HCT116 (cell line): ENCODE results near the gene ATP4A. TPM values are rescaled to one million over a fixed set of nuclear protein-coding genes. Genes with fewer than 3 reads are reported as not detected.

ENCODE experiments used
- ATAC-seq: fragments of 200-7000 bp; cut with Tn5 transposase; 2 replicates; pipeline ENCODE4 v1.9.1; 2020; ENCODE audit warnings: mild to moderate bottlenecking, moderate library complexity
- BruUV-seq: library from RNA; stranded (reverse); fragments of 400-500 nt; replicated peaks from 2 replicates; lab custom pipeline; 2021; lab: Mats Ljungman, UMichigan
- CTCF ChIA-PET: fragments of 300-600 bp; sonication (Branson Sonifier 250); formaldehyde crosslinking; loops from one replicate; lab custom pipeline; 2021; ENCODE audit warnings: antibody characterized with exemption; lab: Charles Lee
- POLR2A ChIA-PET: fragments of 300-600, 350-600 bp; sonication (Branson Sonifier 250); formaldehyde crosslinking; loops from one replicate; lab custom pipeline; 2021; ENCODE audit warnings: antibody characterized with exemption; lab: Charles Lee
- RAD21 ChIA-PET, 2 experiments: fragments of 300-600 bp; sonication (Branson Sonifier 250); formaldehyde crosslinking; loops; one replicate each; lab custom pipeline; 2023; ENCODE audit warnings: low total read pairs in 2 of 2; ENCODE audit not compliant: uncharacterized antibody in 2 of 2, unreplicated experiment in 2 of 2, low non-redundant PET in 1 of 2; lab: Charles Lee
- DNase-seq: peaks from one replicate; pipeline ENCODE4 v3.0.0-alpha.2; 2010; ENCODE audit warnings: low read depth, low spot score
- H2AFZ ChIP-seq: fragments of 200-600 bp; shearing (Covaris generic), sonication (generic); 2 replicates; pipeline ENCODE4 v1.6.1; 2017; ENCODE audit warnings: low read depth, mixed run types, mixed read lengths, antibody characterized with exemption, low read length; ENCODE audit not compliant: poor library complexity, severe bottlenecking
- H3K27ac ChIP-seq: 2 replicates; pipeline ENCODE4 v1.5.1; 2012; ENCODE audit warnings: low read depth, low read length
- H3K27me3 ChIP-seq: fragments of 200-600 bp; sonication (generic); 2 replicates; pipeline ENCODE4 v1.6.1; 2016; ENCODE audit warnings: mixed run types, low read length, mixed read lengths; ENCODE audit not compliant: insufficient read depth
- H3K36me3 ChIP-seq, 2 experiments: fragments of 200-500 bp in 1 of 2; fragments of 200-600 bp in 1 of 2; sonication (Bioruptor generic) in 1 of 2; sonication (generic) in 1 of 2; 2 replicates each; pipeline versions ENCODE4 v1.5.1 to v1.6.1; 2014 to 2016; ENCODE audit warnings: low read length in 2 of 2, inconsistent platforms in 1 of 2, mixed read lengths in 1 of 2, mixed run types in 1 of 2; ENCODE audit not compliant: insufficient read depth in 2 of 2, control insufficient read depth in 1 of 2
- H3K4me1 ChIP-seq, 2 experiments: fragments of 200-600 bp in 1 of 2; sonication (generic) in 1 of 2; 2 replicates each; pipeline versions ENCODE4 v1.5.1 to v1.6.1; 2012 to 2017; ENCODE audit warnings: low read length in 2 of 2, inconsistent platforms in 1 of 2, mild to moderate bottlenecking in 1 of 2, mixed read lengths in 1 of 2, mixed run types in 1 of 2, moderate library complexity in 1 of 2; ENCODE audit not compliant: insufficient read depth in 2 of 2, control insufficient read depth in 1 of 2
- H3K4me2 ChIP-seq: fragments of 200-600 bp; sonication (generic); 2 replicates; pipeline ENCODE4 v1.6.1; 2017; ENCODE audit warnings: mixed run types, low read length, mixed read lengths
- H3K4me3 ChIP-seq, 2 experiments: fragments of 200-600 bp in 1 of 2; sonication (generic) in 1 of 2; replicated peaks in 1 of 2; 2 replicates each; pipeline ENCODE4 v1.5.1; 2011 to 2016; ENCODE audit warnings: low read length in 2 of 2, control low read depth in 1 of 2, low read depth in 1 of 2, mild to moderate bottlenecking in 1 of 2, mixed read lengths in 1 of 2, mixed run types in 1 of 2
- H3K79me2 ChIP-seq: fragments of 200-600 bp; sonication (generic); 2 replicates; pipeline ENCODE4 v1.6.1; 2017; ENCODE audit warnings: mild to moderate bottlenecking, mixed run types, low read length, moderate library complexity, mixed read lengths; ENCODE audit not compliant: insufficient read depth
- H3K9ac ChIP-seq: fragments of 200-600 bp; sonication (generic); 2 replicates; pipeline ENCODE4 v1.6.1; 2016; ENCODE audit warnings: low read length, mixed read lengths
- H3K9me2 ChIP-seq: fragments of 200-600 bp; sonication (generic), shearing (Covaris generic); 2 replicates; pipeline ENCODE4 v1.6.1; 2017; ENCODE audit warnings: mixed run types, mild to moderate bottlenecking, moderate library complexity; ENCODE audit not compliant: insufficient read depth
- H3K9me3 ChIP-seq, 2 experiments: fragments of 200-500 bp in 1 of 2; fragments of 200-600 bp in 1 of 2; sonication (Bioruptor generic) in 1 of 2; sonication (generic) in 1 of 2; 2 replicates each; pipeline ENCODE4 v1.6.1; 2014 to 2017; ENCODE audit warnings: low read length in 2 of 2, mixed read lengths in 2 of 2, inconsistent platforms in 1 of 2, low read depth in 1 of 2, mild to moderate bottlenecking in 1 of 2, mixed run types in 1 of 2, moderate library complexity in 1 of 2; ENCODE audit not compliant: control insufficient read depth in 1 of 2, insufficient read depth in 1 of 2
- H4K20me1 ChIP-seq: fragments of 200-600 bp; sonication (generic), shearing (Covaris generic); 2 replicates; pipeline ENCODE4 v1.6.1; 2017; ENCODE audit warnings: mixed run types, mild to moderate bottlenecking, moderate library complexity; ENCODE audit not compliant: insufficient read depth
- ATF3 ChIP-seq: IDR thresholded peaks from 2 replicates; pipeline ENCODE4 v1.6.1; 2012
- CEBPB ChIP-seq: IDR thresholded peaks from 2 replicates; pipeline ENCODE4 v1.6.1; 2012; ENCODE audit warnings: low read depth
- CTCF ChIP-seq, 3 experiments: fragments of 200-600 bp in 1 of 3; sonication (generic) in 1 of 3; IDR thresholded peaks in 2 of 3; conservative IDR thresholded peaks in 1 of 3; 2 replicates each; pipeline ENCODE4 v1.5.1; 2012 to 2017; ENCODE audit warnings: low read depth in 2 of 3, low read length in 2 of 3, antibody characterized with exemption in 1 of 3, borderline replicate concordance in 1 of 3, control low read depth in 1 of 3, mild to moderate bottlenecking in 1 of 3, mixed read lengths in 1 of 3, mixed run types in 1 of 3, moderate library complexity in 1 of 3; ENCODE audit not compliant: insufficient read depth in 1 of 3
- ELF1 ChIP-seq: IDR thresholded peaks from 2 replicates; pipeline ENCODE4 v1.6.1; 2012; ENCODE audit warnings: low read depth, borderline replicate concordance
- EZH2 ChIP-seq: fragments of 200-600 bp; sonication (generic); IDR thresholded peaks from 2 replicates; pipeline ENCODE4 v1.6.1; 2017; ENCODE audit warnings: antibody characterized with exemption, mixed run types
- EZH2phosphoT487 ChIP-seq: fragments of 200-600 bp; IDR thresholded peaks from 2 replicates; pipeline ENCODE4 v1.6.1; 2018; ENCODE audit warnings: antibody characterized with exemption, borderline replicate concordance
- JUND ChIP-seq: IDR thresholded peaks from 2 replicates; pipeline ENCODE4 v1.6.1; 2012
- MAX ChIP-seq: IDR thresholded peaks from 2 replicates; pipeline ENCODE4 v1.6.1; 2012
- POLR2AphosphoS5 ChIP-seq: IDR thresholded peaks from 2 replicates; pipeline ENCODE4 v1.6.1; 2011; ENCODE audit warnings: mild to moderate bottlenecking, low read depth, low read length, moderate library complexity
- SIN3A ChIP-seq: IDR thresholded peaks from 2 replicates; pipeline ENCODE4 v1.6.1; 2012; ENCODE audit warnings: low read depth
- SP1 ChIP-seq: IDR thresholded peaks from 2 replicates; pipeline ENCODE4 v1.6.1; 2012; ENCODE audit warnings: low read depth
- SRF ChIP-seq: IDR thresholded peaks from 2 replicates; pipeline ENCODE4 v1.6.1; 2012; ENCODE audit warnings: low read depth
- TCF7L2 ChIP-seq: IDR thresholded peaks from 2 replicates; pipeline ENCODE4 v1.7.0; 2011; ENCODE audit warnings: borderline replicate concordance, inconsistent platforms; ENCODE audit not compliant: insufficient read depth, insufficient read length; ENCODE audit errors: extremely low read depth
- YY1 ChIP-seq: IDR thresholded peaks from 2 replicates; pipeline ENCODE4 v1.6.1; 2011; ENCODE audit warnings: low read length, low read depth, moderate library complexity, mild to moderate bottlenecking; ENCODE audit not compliant: insufficient replicate concordance; ENCODE audit errors: extremely low read depth
- ZFX ChIP-seq: fragments of 450-650 bp; IDR thresholded peaks from 2 replicates; pipeline ENCODE4 v1.6.1; 2017
- ZNF274 ChIP-seq: fragments of 200-500 bp; sonication (Bioruptor generic); IDR thresholded peaks from 2 replicates; pipeline ENCODE4 v1.6.1; 2014; ENCODE audit warnings: mild to moderate bottlenecking, low read depth, low read length, inconsistent platforms
- intact Hi-C: fragments of 100-400 bp; cut with micrococcal nuclease; formaldehyde crosslinking; loops from 2 replicates; pipeline ENCODE4 v1.10.0; 2022
- total RNA-seq: library from RNA; stranded (reverse); gene quantifications from one replicate; pipeline ENCODE4 v1.2.1, GENCODE V29; 2021; ENCODE audit not compliant: unreplicated experiment

ATP4A gene
- total RNA-seq, 1 experiment from 2014 or later: 0.27 TPM

DNA sequence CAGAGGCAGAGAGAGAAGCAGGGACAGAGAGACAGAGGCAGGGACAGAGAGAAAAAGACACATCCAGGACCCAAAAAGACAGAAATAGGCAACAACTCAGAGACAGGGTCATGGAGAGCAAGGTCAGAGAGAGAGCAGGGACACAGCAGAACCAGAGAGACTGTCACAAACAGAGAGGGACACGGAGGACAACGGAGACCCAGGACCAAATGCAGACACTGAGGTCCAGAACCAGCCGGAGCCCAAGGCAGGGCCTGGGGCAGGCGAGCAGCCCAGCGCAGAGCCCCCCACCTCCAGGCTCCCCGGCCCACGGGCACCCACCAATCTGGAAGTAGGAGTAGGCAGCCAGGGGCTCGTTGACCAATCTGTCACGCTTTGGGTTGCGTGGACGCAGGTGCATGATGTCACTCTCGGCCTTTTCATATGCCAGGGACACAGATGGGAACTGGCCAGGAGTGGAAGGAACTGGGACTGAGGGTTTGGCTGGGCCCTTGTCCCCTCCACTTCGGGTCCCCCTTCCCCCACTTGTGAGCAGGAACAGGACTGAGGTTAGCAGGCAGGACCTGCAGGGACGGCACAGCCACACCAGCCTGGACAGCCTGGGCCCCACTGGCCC lies 10.0 kb downstream of the ATP4A start:
- H3K27me3 ChIP-seq: no peaks in the 10 kb centered on the region
- BruUV-seq: no TSS peak
- ChIA-PET CTCF (no interaction called here), POLR2A (no interaction called here), RAD21 (no interaction called here)
- no peak for DNase-seq
- H2AFZ ChIP-seq: no peak overlapping the region
- H3K9me3 ChIP-seq: no peaks in the 10 kb centered on the region
- no peaks in the 10 kb centered on the region for H3K9me2 ChIP-seq
- peaks cover 4% of the 10 kb centered on the region; the same call in 1 of the 2 replicates for H3K79me2 ChIP-seq
- peaks cover 0 to 15% of the 10 kb centered on the region in 2 experiments; a peak in 2 of 4 replicates for H3K4me1 ChIP-seq
- intact Hi-C loops: no loop called here
- no peaks in the 10 kb centered on the region for H3K36me3 ChIP-seq
- H3K4me2 ChIP-seq: no peak overlapping the region
- H3K9ac ChIP-seq: no peak overlapping the region
- no peak for ATAC-seq
- H4K20me1 ChIP-seq: no peaks in the 10 kb centered on the region
- H3K27ac ChIP-seq: no peak overlapping the region
- no peak overlapping the region for H3K4me3 ChIP-seq
- TF ChIP-seq MAX: no peak

DNA sequence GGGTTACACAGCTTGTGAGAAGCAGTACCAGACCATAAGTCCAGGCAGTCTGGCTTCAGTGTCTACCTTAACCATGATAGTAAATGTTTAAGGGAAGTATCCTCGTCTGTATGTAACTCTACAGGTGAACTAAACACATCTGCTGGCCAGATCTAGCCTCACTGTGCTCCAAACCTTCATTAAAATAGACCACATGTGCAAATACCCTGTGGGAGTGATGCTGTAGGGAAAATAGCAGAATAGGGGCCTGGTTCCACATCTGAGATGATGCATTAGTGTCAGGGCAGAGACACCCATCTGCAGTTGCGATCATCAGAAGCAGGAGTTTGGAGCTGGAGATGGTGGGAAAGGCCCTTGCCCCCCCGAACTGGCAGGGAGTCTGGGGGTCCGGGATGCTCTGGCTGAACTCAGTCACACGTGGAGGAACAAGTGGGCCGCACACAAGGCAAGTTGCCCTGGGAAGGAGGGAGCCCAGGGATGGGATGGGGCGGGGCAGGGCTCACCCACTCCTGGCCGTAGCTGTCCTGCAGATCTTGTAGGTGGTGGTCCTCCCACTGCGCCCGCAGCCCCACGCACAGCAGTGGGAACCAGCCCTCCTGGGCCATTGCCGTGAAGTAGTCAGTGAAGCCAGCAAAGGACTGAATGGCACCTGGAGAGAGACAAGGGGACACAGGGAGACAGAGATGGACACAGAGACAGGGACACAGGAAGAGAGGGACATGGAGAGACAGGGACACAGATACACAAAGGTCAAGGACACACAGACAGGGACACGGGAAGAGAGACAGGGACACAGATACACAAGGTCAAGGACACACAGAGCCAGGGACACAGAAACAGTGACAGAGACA lies 10.7 kb downstream of the ATP4A start:
- Histone ChIP-seq H3K9me3 (no peaks in the 10 kb centered on the region), H3K4me1 (peaks cover 0 to 8% of the 10 kb centered on the region in 2 experiments; a peak in 2 of 4 replicates), H3K9ac (no peak overlapping the region), H3K36me3 (no peaks in the 10 kb centered on the region; a peak in 1 of 4 replicates), H3K9me2 (no peaks in the 10 kb centered on the region), H3K4me3 (no peak overlapping the region), H4K20me1 (no peaks in the 10 kb centered on the region), H2AFZ (no peak overlapping the region), H3K27me3 (no peaks in the 10 kb centered on the region), H3K79me2 (peaks cover 8% of the 10 kb centered on the region; the same call in 1 of the 2 replicates), H3K27ac (no peak overlapping the region), H3K4me2 (no peak overlapping the region)
- ChIA-PET RAD21 (no interaction called here), POLR2A (no interaction called here), CTCF (no interaction called here)
- no TSS peak for BruUV-seq
- DNase-seq (no peak), ATAC-seq (no peak)
- intact Hi-C loops: no loop called here
- TF ChIP-seq ZNF274: no peak
- TF ChIP-seq TCF7L2: no peak
- TF ChIP-seq JUND: no peak
- TF ChIP-seq EZH2phosphoT487: no peak
- TF ChIP-seq POLR2AphosphoS5: no peak
- no peak for TF ChIP-seq SP1
- TF ChIP-seq ELF1: no peak
- no peak for TF ChIP-seq CEBPB
- no peak for TF ChIP-seq SRF
- no peak for TF ChIP-seq EZH2
- TF ChIP-seq ZFX: no peak
- TF ChIP-seq ATF3: no peak
- TF ChIP-seq CTCF (IDR thresholded peaks at IDR 0.05 in 2 of 3, conservative IDR thresholded peaks at IDR 0.05 in 1 of 3; ENCODE audit: borderline replicate concordance in 1 of 3, insufficient read depth in 1 of 3, low read depth in 2 of 3, low read length in 2 of 3): no peak
- TF ChIP-seq SIN3A: no peak
- no peak for TF ChIP-seq YY1
